HG03469 (cell line): ENCODE data around the gene MISP3.

ENCODE experiments used
- ATAC-seq: cut with Tn5 transposase; IDR thresholded peaks from one replicate; pipeline ENCODE4 v1.9.1; 2021; ENCODE audit warnings: mild to moderate bottlenecking, moderate library complexity, moderate number of reproducible peaks; ENCODE audit not compliant: unreplicated experiment

MISP3 gene

GRCh38 chr19:14078411-14078810, 5.8 kb downstream of the MISP3 start:
- no peak for ATAC-seq

- ATAC-seq: peak; percentile 74
Observed at GRCh38 chr19:14080887-14081796, 8.6 kb downstream of the MISP3 start.

GRCh38 chr19:14081797-14082674, 9.4 kb downstream of the MISP3 start:
- ATAC-seq: no peak

DNA sequence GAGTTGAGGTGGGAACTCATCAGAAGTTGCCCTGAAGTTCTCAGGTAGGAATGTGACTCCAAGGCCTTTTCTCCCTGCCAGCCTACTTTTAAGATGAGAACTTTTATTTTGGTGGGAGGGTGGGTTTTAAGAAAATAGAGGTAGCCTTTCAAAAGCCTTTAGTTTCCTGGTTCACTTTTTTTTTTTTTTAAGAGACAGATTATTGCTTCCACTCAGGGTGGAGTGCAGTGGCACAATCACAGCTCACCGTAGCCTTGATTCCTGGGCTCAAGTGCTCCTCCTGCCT, 10.0 kb downstream of the MISP3 start:
- no peak for ATAC-seq

GRCh38 chr19:14085309-14085995, 12.9 kb downstream of the MISP3 start, which contains the start of gene C19orf67:
C19orf67 (minus strand) TSS chr19:14085783; CDS start chr19:14085627, 156 bp downstream.
- ATAC-seq: no peak

- no peak for ATAC-seq
Observed at GRCh38 chr19:14086098-14086497, 13.5 kb downstream of the MISP3 start.

DNA sequence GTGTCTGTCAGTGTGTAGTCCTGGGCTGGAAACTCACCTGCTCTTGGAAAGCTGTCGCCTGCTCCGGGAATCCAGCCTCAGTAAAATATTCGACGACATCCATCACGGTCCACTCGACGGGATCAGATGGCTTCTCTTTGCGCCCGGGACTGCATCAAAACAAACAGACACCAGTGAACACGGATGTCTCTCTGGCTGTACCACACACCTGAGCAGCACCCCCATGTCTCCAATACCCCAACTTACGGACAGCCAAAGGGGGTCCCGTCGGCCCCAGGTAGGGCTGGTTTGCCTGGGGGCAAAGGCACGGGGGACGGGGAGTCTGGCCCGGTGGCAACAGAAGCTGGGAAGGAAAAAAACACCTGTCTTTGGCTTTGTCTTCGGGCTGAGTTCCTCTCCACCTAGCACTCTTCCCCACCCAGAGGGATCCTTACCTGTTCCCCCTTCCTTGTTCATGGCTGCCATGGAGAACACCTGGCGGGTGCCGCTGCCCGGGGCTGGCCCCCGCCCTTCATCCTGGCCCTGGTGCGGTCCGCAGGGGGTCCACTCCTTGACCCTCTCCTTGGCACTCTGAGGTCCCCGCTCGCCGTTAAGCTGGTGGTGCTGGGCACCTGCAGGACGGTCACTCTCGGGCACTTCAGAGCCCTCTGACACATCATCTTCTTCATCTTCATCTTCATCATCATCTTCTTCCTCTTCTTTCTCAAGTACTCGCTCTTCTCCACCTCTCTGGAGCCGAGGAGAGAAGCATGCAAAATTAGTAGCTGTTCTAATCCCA, 16.2 kb downstream of the MISP3 start:
- ATAC-seq: no peak

- ATAC-seq: no peak
Observed at GRCh38 chr19:14089412-14089661, 16.8 kb downstream of the MISP3 start.

GRCh38 chr19:14089662-14090508, 17.3 kb downstream of the MISP3 start:
- no peak for ATAC-seq

DNA sequence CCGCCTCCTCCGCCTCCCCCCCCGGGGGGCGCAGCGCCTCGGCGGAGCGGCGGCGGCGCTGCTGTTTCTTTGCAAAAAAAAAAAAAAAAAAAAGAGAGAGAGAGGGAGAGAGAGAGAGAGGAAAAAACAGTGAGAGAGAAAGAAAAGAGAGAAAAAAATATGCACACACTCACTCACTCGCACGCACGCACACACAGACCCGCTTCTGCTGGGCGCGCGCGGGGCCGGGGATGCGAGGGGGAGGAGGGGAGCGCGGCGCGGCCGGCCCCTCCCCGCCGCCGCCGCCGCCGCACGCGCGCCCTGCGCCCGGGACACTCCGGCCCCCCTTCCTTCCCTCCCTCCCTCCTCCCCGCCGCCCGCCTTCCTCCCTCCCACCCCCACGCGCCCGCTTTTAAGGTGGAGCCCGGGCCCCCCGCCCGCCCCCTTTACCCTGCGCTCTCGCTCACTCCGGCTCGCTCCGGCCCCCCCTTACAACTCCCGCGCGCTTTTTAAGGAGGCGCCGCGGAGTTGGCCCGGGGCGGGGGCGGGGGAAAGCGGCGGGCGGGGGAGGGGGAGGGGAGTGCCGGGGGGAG, 18.0 kb downstream of the MISP3 start, which contains the start of gene SAMD1:
TSS of gene SAMD1 (minus strand) at position 243 of the 572 bp plus-strand sequence.
- ATAC-seq: no peak

GRCh38 chr19:14091081-14091812, 18.7 kb downstream of the MISP3 start:
- no peak for ATAC-seq

- ATAC-seq: no peak
Observed at GRCh38 chr19:14091813-14092462, 19.4 kb downstream of the MISP3 start.

DNA sequence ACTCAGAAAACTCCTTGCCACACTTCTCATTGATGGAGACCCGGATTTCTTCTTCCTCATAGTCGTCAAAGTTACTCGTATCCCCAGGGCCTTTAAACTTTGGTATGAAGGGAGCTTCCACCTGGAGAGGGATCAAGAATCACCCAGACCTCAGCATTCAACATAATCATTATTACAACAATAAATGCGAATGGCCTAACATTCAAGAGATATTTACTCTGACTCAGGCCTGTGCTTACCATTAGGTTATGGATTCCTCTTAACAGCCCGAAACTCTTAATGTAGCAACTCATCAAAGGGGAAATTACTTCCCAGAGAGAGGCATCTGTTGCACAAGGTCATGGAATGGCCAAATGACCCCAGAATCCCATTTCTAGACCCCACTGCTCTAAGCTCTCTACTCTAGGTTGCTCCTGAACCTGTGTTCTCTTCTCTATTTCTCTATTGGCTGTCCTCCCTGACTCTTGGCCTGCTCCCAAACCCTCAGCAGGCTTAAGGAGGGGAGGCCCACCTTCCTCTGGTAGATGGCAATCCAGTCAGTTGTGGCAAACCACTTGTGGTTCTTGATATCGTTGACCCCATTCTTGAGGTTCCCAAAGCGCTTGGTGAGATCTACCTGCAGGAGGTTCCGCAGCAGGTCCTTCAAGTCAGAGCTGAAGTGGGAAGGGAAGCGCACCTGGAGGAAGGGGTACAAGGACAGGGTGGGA, 20.7 kb downstream of the MISP3 start:
- ATAC-seq: no peak

- no peak for ATAC-seq
Observed at GRCh38 chr19:14094854-14095253, 22.3 kb downstream of the MISP3 start.

GRCh38 chr19:14096272-14096992, 23.8 kb downstream of the MISP3 start:
- no peak for ATAC-seq

DNA sequence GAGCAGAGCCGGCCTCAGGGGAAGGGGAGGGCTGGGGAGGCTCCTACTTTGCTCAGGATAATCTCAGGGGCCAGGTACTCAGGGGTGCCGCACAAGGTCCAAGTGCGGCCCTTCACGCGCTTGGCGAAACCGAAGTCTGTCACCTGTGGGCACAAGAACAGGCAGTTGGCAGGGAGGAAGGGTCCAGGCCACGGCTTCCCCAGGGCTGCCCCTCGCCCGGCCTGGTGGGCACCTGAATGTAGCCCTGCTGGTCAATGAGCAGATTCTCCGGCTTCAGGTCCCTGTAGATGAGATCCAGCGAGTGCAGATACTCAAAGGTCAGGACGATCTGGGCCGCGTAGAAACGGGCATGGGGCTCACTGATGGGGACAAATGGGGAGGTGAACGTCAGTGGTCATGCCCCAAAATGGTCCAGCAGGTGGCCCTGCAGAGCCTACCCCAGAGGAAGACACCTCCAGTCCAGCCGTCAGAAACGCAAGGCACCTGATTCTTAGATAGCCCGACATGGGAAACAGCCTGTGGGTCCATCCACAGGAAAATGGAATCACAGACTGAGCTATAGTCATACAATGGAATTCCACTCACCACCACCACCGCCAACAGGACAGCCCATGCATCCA, 25.1 kb downstream of the MISP3 start:
- no peak for ATAC-seq
